ENCODE data around the gene HSF2BP. TPM values are rescaled to one million over a fixed set of nuclear protein-coding genes. Genes with fewer than 3 reads are reported as not detected.
"Not testable (repeated sequence)": the region's sequence is repeated elsewhere in the genome, so short reads cannot be mapped to it uniquely, and the experiment has no call there.

Gene HSF2BP
- total and polyA plus RNA-seq, 7 donors, result 0.16 to 0.83 (median 0.46) TPM

GRCh38 chr21:43687566-43688399, 28.5 kb upstream of the HSF2BP start:
- no peak for TF ChIP-seq POLR2A (IDR thresholded peaks at IDR 0.05)
- TF ChIP-seq POLR2AphosphoS5 (IDR thresholded peaks at IDR 0.05), result no peak
- no peak for TF ChIP-seq CTCF (IDR thresholded peaks at IDR 0.05)
- no peak for TF ChIP-seq EP300 (IDR thresholded peaks at IDR 0.05)
- H3K4me1 ChIP-seq, result no peaks in the 10 kb centered on the region
- no peaks in the 10 kb centered on the region for H3K9me3 ChIP-seq
- no peak overlapping the region for H3K27ac ChIP-seq
- no peak overlapping the region for H3K4me3 ChIP-seq
- intact Hi-C loops (cut with DNase I), result no loop called here
- no peaks in the 10 kb centered on the region for H3K27me3 ChIP-seq
- WGBS, 2 donors, result 87 to 92% methylated on average over 27 of the region's 27 CpGs
- DNase-seq, result no peak
- peaks cover 24 to 100% (median 80%) of the 10 kb centered on the region in 4 donors for H3K36me3 ChIP-seq

GRCh38 chr21:43686811-43687565, 27.7 kb upstream of the HSF2BP start:
- Histone ChIP-seq H3K4me1 (no peaks in the 10 kb centered on the region), H3K9me3 (no peaks in the 10 kb centered on the region), H3K36me3 (peaks cover 24 to 100% (median 83%) of the 10 kb centered on the region in 4 donors), H3K27ac (no peak overlapping the region), H3K4me3 (no peak overlapping the region), H3K27me3 (no peaks in the 10 kb centered on the region)
- no peak for DNase-seq
- TF ChIP-seq POLR2A (IDR thresholded peaks at IDR 0.05) (no peak), CTCF (IDR thresholded peaks at IDR 0.05) (no peak), POLR2AphosphoS5 (IDR thresholded peaks at IDR 0.05) (no peak), EP300 (IDR thresholded peaks at IDR 0.05) (no peak)
- WGBS, 2 donors, result 89 to 90% methylated on average over 21 of the region's 21 CpGs
- intact Hi-C loops (cut with DNase I), result no loop called here

DNA sequence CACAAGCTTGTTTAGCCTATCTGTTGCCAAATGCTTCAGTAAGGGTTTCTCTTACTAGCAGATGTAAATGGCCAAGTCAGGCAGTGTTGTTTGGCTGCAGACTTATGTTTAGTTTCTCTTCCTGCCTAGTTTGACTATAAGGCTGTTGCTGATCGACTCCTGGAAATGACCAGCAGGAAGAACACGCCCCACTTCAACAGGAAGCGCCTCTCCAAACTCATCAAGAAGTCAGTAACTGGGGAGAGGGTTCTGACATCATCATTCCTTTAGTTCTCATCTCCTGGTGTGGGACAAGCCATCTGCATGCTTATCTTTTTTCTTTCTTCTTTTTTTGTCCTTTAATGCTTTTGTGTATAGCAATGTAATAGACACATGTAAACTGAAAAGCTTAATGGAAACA, 25.1 kb upstream of the HSF2BP start:
- H3K9me3 ChIP-seq, result no peaks in the 10 kb centered on the region
- H3K4me3 ChIP-seq, result no peak overlapping the region
- no peak overlapping the region for H3K27ac ChIP-seq
- no peak for DNase-seq
- WGBS, 2 donors, result 70 to 77% methylated on average over 3 of the region's 3 CpGs
- no peaks in the 10 kb centered on the region for H3K27me3 ChIP-seq
- intact Hi-C loops (cut with DNase I), result no loop called here
- H3K36me3 ChIP-seq, result peaks cover 24 to 97% (median 65%) of the 10 kb centered on the region in 4 donors
- TF ChIP-seq EP300 (IDR thresholded peaks at IDR 0.05) (no peak), POLR2AphosphoS5 (IDR thresholded peaks at IDR 0.05) (peak in 1 of 4 donors; percentile 9)
- H3K4me1 ChIP-seq, result no peaks in the 10 kb centered on the region

DNA sequence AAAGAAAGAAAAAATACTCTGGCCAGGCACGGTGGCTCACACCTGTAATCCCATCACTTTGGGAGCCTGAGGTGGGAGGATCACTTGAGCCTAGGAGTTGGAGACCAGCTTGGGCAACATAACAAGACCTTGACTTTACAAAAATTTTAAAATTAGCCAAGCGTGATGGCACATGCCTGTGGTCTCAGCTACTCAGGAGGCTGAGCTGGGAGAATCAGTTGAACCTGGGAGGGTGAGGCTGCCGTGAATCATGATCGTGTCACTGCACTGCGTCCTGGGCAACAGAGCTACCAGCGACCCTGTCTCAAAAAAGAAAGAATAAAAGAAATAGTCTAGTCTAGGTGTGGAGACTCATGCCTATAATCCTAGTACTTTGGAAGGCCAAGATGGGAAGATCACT, 22.4 kb upstream of the HSF2BP start:
- 96% methylated on average over 6 of the region's 6 CpGs for WGBS, 2 donors
- Histone ChIP-seq H3K27ac (no peak overlapping the region), H3K27me3 (no peaks in the 10 kb centered on the region), H3K4me3 (no peak overlapping the region), H3K9me3 (no peaks in the 10 kb centered on the region), H3K4me1 (no peaks in the 10 kb centered on the region), H3K36me3 (peaks cover 17 to 95% (median 49%) of the 10 kb centered on the region in 4 donors)
- intact Hi-C loops (cut with DNase I), result no loop called here
- TF ChIP-seq POLR2A (IDR thresholded peaks at IDR 0.05) (no peak), CTCF (IDR thresholded peaks at IDR 0.05) (no peak), EP300 (IDR thresholded peaks at IDR 0.05) (no peak)
- no peak for DNase-seq

- intact Hi-C loops (cut with DNase I); H3K4me1 ChIP-seq; DNase-seq; H3K27ac ChIP-seq; H3K9me3 ChIP-seq; H3K27me3 ChIP-seq; H3K4me3 ChIP-seq: not testable (repeated sequence)
- H3K36me3 ChIP-seq, result peaks cover 24 to 95% (median 46%) of the 10 kb centered on the region in 4 donors
- 81 to 96% methylated on average over 6 of the region's 6 CpGs for WGBS, 2 donors
Measured at GRCh38 chr21:43680421-43680820, 21.1 kb upstream of the HSF2BP start.
